ENCODE measurements around the gene NSMF. TPM values are rescaled to one million over a fixed set of nuclear protein-coding genes. Genes with fewer than 3 reads are reported as not detected.

NSMF gene
- polyA plus RNA-seq, 1 of the 3 experiments (the other 2 are of a cell fraction): 58.8 TPM

- H4K20me1 ChIP-seq (ENCODE audit: insufficient read depth): peaks cover 16% of the 10 kb centered on the region
- no peaks in the 10 kb centered on the region for H3K27me3 ChIP-seq (ENCODE audit: insufficient read depth)
- TF ChIP-seq EZH2phosphoT487 (IDR thresholded peaks at IDR 0.05; ENCODE audit: borderline replicate concordance, low read depth): no peak
- TF ChIP-seq RAD21 (IDR thresholded peaks at IDR 0.05; ENCODE audit: low read length): no peak
- no peak for TF ChIP-seq SMC3 (IDR thresholded peaks at IDR 0.05; ENCODE audit: low read depth, low read length)
- TF ChIP-seq EP300 (IDR thresholded peaks at IDR 0.05; ENCODE audit: borderline replicate concordance in 1 of 2, low read depth in 1 of 2, low read length in 1 of 2): no peak
- no peak for TF ChIP-seq USF1 (IDR thresholded peaks at IDR 0.05; ENCODE audit: borderline replicate concordance, low read depth)
- TF ChIP-seq GABPA (IDR thresholded peaks at IDR 0.05; ENCODE audit: low read depth): no peak
- TF ChIP-seq GATA2 (CRISPR knock-in tag; IDR thresholded peaks at IDR 0.05): no peak
- no peak for TF ChIP-seq MAX (IDR thresholded peaks at IDR 0.05; ENCODE audit: low read depth)
- no peak for TF ChIP-seq RFX5 (IDR thresholded peaks at IDR 0.05; ENCODE audit: low read length)
- TF ChIP-seq IRF3 (IDR thresholded peaks at IDR 0.05; ENCODE audit: low read depth, low read length): no peak
- no peak for TF ChIP-seq NFIC (IDR thresholded peaks at IDR 0.05; ENCODE audit: borderline replicate concordance)
- TF ChIP-seq SIN3A (IDR thresholded peaks at IDR 0.05; ENCODE audit: borderline replicate concordance, low read depth, low read length): no peak
- TF ChIP-seq CHD2 (IDR thresholded peaks at IDR 0.05; ENCODE audit: low read length, partially characterized antibody): no peak
- no peak for TF ChIP-seq TEAD4 (IDR thresholded peaks at IDR 0.05; ENCODE audit: borderline replicate concordance, insufficient read depth)
- no peak overlapping the region for H3K9ac ChIP-seq
- no peak overlapping the region for H3K4me3 ChIP-seq (ENCODE audit: low read depth in 2 of 2, low read length in 1 of 2)
- peaks cover 10% of the 10 kb centered on the region; the same call in 1 of the 2 replicates for H3K79me2 ChIP-seq (ENCODE audit: insufficient read depth)
- H3K4me2 ChIP-seq: no peak overlapping the region
- peaks cover 0 to 34% of the 10 kb centered on the region in 2 experiments for H3K36me3 ChIP-seq (replicated peaks in 1 of 2; ENCODE audit: control insufficient read depth in 1 of 2, insufficient read depth in 2 of 2, low read length in 1 of 2)
- ChIA-PET POLR2A (no interaction called here), CTCF (interaction anchor here (1.1 to 5.7 kb wide), 4 partner anchors 11 to 154 kb away, joined by 3 to 53 read pairs (median 8); partner anchors contain the start of genes ENTPD8, EXD3, NOXA1 and NRARP)
- no peaks in the 10 kb centered on the region for H3F3A ChIP-seq (replicated peaks; ENCODE audit: insufficient read depth)
- H2AFZ ChIP-seq (ENCODE audit: low read depth): no peak overlapping the region
- no peaks in the 10 kb centered on the region for H3K9me2 ChIP-seq
- no peak for DNase-seq
- peak overlapping the region in 1 of 2 experiments; percentile 83; a peak in 2 of 4 replicates for H3K27ac ChIP-seq (ENCODE audit: low read depth in 2 of 2, low read length in 1 of 2)
- peaks cover 18 to 51% of the 10 kb centered on the region in 2 experiments for H3K4me1 ChIP-seq (ENCODE audit: control insufficient read depth in 1 of 2, insufficient read depth in 2 of 2, low read depth in 1 of 2, low read length in 1 of 2)
- 93% methylated on average over 4 of the region's 18 CpGs for WGBS (ENCODE audit: low lambda C conversion rate)
- no peaks in the 10 kb centered on the region for H3K9me3 ChIP-seq
These were observed 3.7 kb downstream of the NSMF start for GRCh38 chr9:137455359-137455991.
